Measurements from ENCODE around the gene PCNA. TPM values are rescaled to one million over a fixed set of nuclear protein-coding genes. Genes with fewer than 3 reads are reported as not detected.

The PCNA gene
- total RNA-seq, 1 donor from 2014 or later, result 314 TPM

DNA sequence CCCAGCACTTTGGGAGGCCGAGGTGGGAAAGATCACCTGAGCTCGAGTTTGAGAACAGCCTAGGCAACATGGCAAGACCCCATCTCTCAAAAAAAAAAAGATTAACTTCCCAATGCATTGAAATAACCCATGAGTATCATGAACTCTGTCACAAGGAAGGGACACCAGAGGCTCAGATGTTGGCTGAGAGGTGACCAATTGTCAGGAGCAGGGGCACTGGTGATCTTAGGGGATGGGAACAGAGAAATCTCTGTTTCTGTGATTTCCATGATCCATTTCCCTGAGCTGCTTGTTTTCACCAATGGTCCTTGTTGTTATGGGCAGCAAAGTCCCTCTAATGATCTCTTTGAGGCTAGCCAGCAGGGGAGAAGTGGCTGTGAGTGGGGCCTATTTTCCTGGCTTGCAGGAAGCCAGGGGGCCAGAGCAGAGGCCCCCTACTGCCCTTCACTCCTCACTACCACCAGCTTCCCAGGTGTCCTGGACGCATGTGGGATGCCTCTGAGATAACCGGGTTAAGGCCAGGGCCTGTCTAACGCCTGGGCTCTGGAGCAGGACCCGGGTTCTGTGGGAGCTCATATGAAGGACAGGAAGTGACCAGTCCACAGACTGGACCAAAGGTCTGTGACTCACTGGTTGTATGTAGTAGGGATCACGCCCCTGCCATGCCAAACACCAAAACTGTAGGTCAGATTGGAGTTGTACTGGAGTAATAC lies 54.4 kb downstream of the PCNA start:
- H3K4me3 Mint-ChIP-seq, result no peak overlapping the region
- no peak overlapping the region for H3K27ac Mint-ChIP-seq (ENCODE audit: unreplicated experiment)
- no peak for DNase-seq (ENCODE audit: low read depth, low spot score)
- no peaks in the 10 kb centered on the region for H3K4me1 Mint-ChIP-seq
- H3K9me3 Mint-ChIP-seq, result no peaks in the 10 kb centered on the region
- H3K36me3 Mint-ChIP-seq (ENCODE audit: low read depth), result no peaks in the 10 kb centered on the region
- H3K27me3 Mint-ChIP-seq (ENCODE audit: low read depth), result no peaks in the 10 kb centered on the region
- TF ChIP-seq, protein P1, sequence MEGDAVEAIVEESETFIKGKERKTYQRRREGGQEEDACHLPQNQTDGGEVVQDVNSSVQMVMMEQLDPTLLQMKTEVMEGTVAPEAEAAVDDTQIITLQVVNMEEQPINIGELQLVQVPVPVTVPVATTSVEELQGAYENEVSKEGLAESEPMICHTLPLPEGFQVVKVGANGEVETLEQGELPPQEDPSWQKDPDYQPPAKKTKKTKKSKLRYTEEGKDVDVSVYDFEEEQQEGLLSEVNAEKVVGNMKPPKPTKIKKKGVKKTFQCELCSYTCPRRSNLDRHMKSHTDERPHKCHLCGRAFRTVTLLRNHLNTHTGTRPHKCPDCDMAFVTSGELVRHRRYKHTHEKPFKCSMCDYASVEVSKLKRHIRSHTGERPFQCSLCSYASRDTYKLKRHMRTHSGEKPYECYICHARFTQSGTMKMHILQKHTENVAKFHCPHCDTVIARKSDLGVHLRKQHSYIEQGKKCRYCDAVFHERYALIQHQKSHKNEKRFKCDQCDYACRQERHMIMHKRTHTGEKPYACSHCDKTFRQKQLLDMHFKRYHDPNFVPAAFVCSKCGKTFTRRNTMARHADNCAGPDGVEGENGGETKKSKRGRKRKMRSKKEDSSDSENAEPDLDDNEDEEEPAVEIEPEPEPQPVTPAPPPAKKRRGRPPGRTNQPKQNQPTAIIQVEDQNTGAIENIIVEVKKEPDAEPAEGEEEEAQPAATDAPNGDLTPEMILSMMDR (conservative IDR thresholded peaks at IDR 0.05), result no peak

Other genes starting within 250 kb of the PCNA start
- gene SLC23A2, start 118.4 kb downstream of the PCNA start, total RNA-seq, result 27.1 and 28.3 TPM in 2 replicates
- 74.8 and 76.8 TPM in 2 replicates for gene TMEM230, start 6.9 kb downstream of the PCNA start, total RNA-seq
- 55.7 and 56.3 TPM in 2 replicates for gene CDS2, start 7.0 kb upstream of the PCNA start, total RNA-seq
- gene PROKR2, start 197.0 kb upstream of the PCNA start, total RNA-seq, result not detected in 2 replicates